Naive thymus-derived CD4-positive, alpha-beta T cell (primary cell): ENCODE measurements around the gene SLC35F2. TPM values are rescaled to one million over a fixed set of nuclear protein-coding genes. Genes with fewer than 3 reads are reported as not detected.
A peak's percentile ranks its signal among the peaks of the same experiment; 100 is the strongest.
"Not testable (repeated sequence)": the region's sequence is repeated elsewhere in the genome, so short reads cannot be mapped to it uniquely, and the experiment has no call there.

Source experiments
- ATAC-seq: fragments of 150-1000 bp; cut with Tn5 transposase; 2 replicates; pipeline ENCODE4 v1.10.0; 2021; ENCODE audit warnings: mild to moderate bottlenecking, moderate library complexity
- CTCF ChIA-PET: fragments of 350-600 bp; sonication (Branson Sonifier 250); formaldehyde crosslinking; loops from one replicate; lab custom pipeline; 2021; ENCODE audit warnings: antibody characterized with exemption; lab: Charles Lee
- POLR2A ChIA-PET: fragments of 350-600 bp; sonication (Branson Sonifier 250); formaldehyde crosslinking; loops from one replicate; lab custom pipeline; 2021; ENCODE audit warnings: antibody characterized with exemption, inconsistent platforms; lab: Charles Lee
- DNase-seq, 9 donors: peaks; one replicate each; pipeline versions ENCODE4 v3.0.0 to v3.0.0-alpha.2; 2020 to 2022; ENCODE audit warnings: mixed read lengths in 1 of 9
- H3K27ac ChIP-seq: one replicate; pipeline ENCODE4 v1.7.0; 2013; ENCODE audit warnings: mild to moderate bottlenecking, low read depth, low read length, moderate library complexity
- H3K27me3 ChIP-seq, 2 donors: one replicate each; pipeline ENCODE4 v1.7.0; 2013; ENCODE audit warnings: low read length in 2 of 2, mild to moderate bottlenecking in 2 of 2, moderate library complexity in 2 of 2; ENCODE audit not compliant: control insufficient read depth in 2 of 2, insufficient read depth in 2 of 2
- H3K36me3 ChIP-seq, 3 experiments: 1 replicate in 2 of 3; 2 replicates in 1 of 3; pipeline ENCODE4 v1.7.0; 2013; ENCODE audit warnings: low read length in 3 of 3, mild to moderate bottlenecking in 3 of 3, moderate library complexity in 1 of 3; ENCODE audit not compliant: insufficient read depth in 3 of 3, control insufficient read depth in 2 of 3
- H3K4me1 ChIP-seq, 2 donors: one replicate each; pipeline ENCODE4 v1.7.0; 2013; ENCODE audit warnings: low read length in 2 of 2, mild to moderate bottlenecking in 2 of 2, moderate library complexity in 1 of 2; ENCODE audit not compliant: control insufficient read depth in 2 of 2, insufficient read depth in 2 of 2
- H3K4me3 ChIP-seq: 2 replicates; pipeline ENCODE4 v1.7.0; 2013; ENCODE audit warnings: mild to moderate bottlenecking, low read length
- H3K9me3 ChIP-seq, 3 experiments: 1 replicate in 2 of 3; 2 replicates in 1 of 3; pipeline ENCODE4 v1.7.0; 2013; ENCODE audit warnings: low read length in 3 of 3; ENCODE audit not compliant: control insufficient read depth in 2 of 3
- H3K27ac Mint-ChIP-seq, 9 donors: one replicate each; pipeline ENCODE4 v1.8.0; 2020 to 2022; ENCODE audit warnings: mixed read lengths in 9 of 9, mild to moderate bottlenecking in 8 of 9, moderate library complexity in 5 of 9, inconsistent platforms in 2 of 9
- H3K27me3 Mint-ChIP-seq, 5 donors: one replicate each; pipeline ENCODE4 v1.8.0; 2021 to 2022; ENCODE audit warnings: mixed read lengths in 5 of 5, mild to moderate bottlenecking in 1 of 5
- H3K36me3 Mint-ChIP-seq, 5 donors: one replicate each; pipeline ENCODE4 v1.8.0; 2020 to 2022; ENCODE audit warnings: mixed read lengths in 5 of 5, mild to moderate bottlenecking in 3 of 5, inconsistent platforms in 1 of 5
- H3K4me1 Mint-ChIP-seq, 7 donors: one replicate each; pipeline ENCODE4 v1.8.0; 2020 to 2022; ENCODE audit warnings: mixed read lengths in 7 of 7, mild to moderate bottlenecking in 3 of 7, inconsistent platforms in 1 of 7
- H3K4me3 Mint-ChIP-seq, 10 donors: one replicate each; pipeline ENCODE4 v1.8.0; 2020 to 2022; ENCODE audit warnings: mild to moderate bottlenecking in 10 of 10, mixed read lengths in 10 of 10, moderate library complexity in 6 of 10, inconsistent platforms in 2 of 10
- H3K9me3 Mint-ChIP-seq, 11 donors: one replicate each; pipeline ENCODE4 v1.8.0; 2020 to 2022; ENCODE audit warnings: mixed read lengths in 11 of 11, mild to moderate bottlenecking in 4 of 11, inconsistent platforms in 1 of 11, moderate library complexity in 1 of 11
- intact Hi-C, 2 donors: fragments of 100-400 bp; cut with micrococcal nuclease; formaldehyde crosslinking; loops; one replicate each; pipeline ENCODE4 v1.15.1; 2023
- polyA plus RNA-seq, 2 donors: library from polyadenylated mRNA; unstranded; fragments of 300-500 nt; fragmentation: Illumina TruSeq; gene quantifications; one replicate each; pipeline ENCODE4 v1.2.3, GENCODE V29; 2021
- total RNA-seq, 6 experiments: library from RNA in 5 of 6; stranded (reverse) in 5 of 6; gene quantifications; 1 replicate in 5 of 6; 2 replicates in 1 of 6; pipeline ENCODE4 v1.2.3 and lab custom pipeline; 2021 to 2026

SLC35F2 gene
- total and polyA plus RNA-seq, 7 experiments from 2014 or later: 3.7 to 8.9 (median 4.2) TPM

DNA sequence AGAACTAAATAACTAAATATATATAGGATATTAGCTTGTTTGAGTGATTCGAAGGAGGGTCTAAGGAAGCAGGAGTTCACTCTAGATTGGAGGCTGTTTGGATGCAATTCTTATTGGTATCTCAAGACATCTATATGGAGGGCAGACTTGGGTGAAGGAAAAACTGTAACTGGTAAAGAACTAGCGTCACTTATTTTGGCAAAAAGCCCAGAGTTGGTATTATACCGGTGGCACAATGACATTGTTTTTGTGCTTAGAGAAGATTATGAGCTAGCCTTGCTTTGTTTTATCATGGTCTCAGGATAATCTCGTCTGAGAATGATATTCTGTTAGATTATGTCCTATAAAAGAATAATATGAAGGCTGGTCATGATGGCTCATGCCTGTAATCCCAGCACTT is 6.0 kb upstream of the SLC35F2 start:
- Mint-ChIP-seq H3K27ac (no peak overlapping the region), H3K27me3 (peaks cover 0 to 25% (median 4%) of the 10 kb centered on the region in 5 donors), H3K36me3 (no peaks in the 10 kb centered on the region), H3K9me3 (no peaks in the 10 kb centered on the region), H3K4me3 (no peak overlapping the region), H3K4me1 (peaks cover 3 to 4% (median 3%) of the 10 kb centered on the region in 7 donors)
- Histone ChIP-seq H3K9me3 (no peaks in the 10 kb centered on the region), H3K27ac (no peak overlapping the region), H3K4me1 (no peaks in the 10 kb centered on the region), H3K4me3 (no peak overlapping the region), H3K27me3 (no peaks in the 10 kb centered on the region), H3K36me3 (no peaks in the 10 kb centered on the region)
- ChIA-PET CTCF (no interaction called here), POLR2A (no interaction called here)
- intact Hi-C loops: loop anchor here in 1 of 2 donors (5.0 kb wide), 1 partner anchor 63 kb away; the partner anchor contains the start of gene RAB39A
- ATAC-seq (no peak), DNase-seq (no peak)

DNA sequence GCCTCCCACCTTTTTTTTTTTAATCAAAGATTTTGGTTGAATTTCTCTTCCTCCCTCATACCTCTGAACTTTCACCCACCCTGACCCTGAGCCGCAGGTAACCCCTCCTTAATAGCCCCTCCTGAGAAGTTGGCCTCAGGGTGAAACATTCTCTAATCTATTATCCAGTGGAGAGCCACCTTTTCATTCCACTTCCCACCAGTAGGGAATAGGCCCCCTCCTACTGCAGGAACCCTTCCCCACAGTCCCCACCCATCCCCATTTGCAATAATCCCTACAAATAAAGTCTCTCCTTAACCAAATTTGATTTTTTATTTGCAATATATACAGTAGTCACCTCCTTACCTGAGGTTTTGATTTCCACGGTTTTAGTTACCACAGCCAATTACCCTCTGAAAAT is 2.1 kb upstream of the SLC35F2 start:
- no peaks in the 10 kb centered on the region for H3K27me3 ChIP-seq
- H3K4me1 ChIP-seq: no peaks in the 10 kb centered on the region
- peaks cover 0 to 3% (median 0%) of the 10 kb centered on the region in 3 experiments for H3K36me3 ChIP-seq
- ATAC-seq (no peak), DNase-seq (no peak)
- intact Hi-C loops: loop anchor here in 1 of 2 donors (5.0 kb wide), 1 partner anchor 67 kb away; the partner anchor contains the start of gene RAB39A
- H3K4me3 ChIP-seq: no peak overlapping the region
- Mint-ChIP-seq H3K27me3 (peaks cover 0 to 25% (median 4%) of the 10 kb centered on the region in 5 donors), H3K27ac (no peak overlapping the region), H3K4me1 (peaks cover 5 to 31% (median 26%) of the 10 kb centered on the region in 7 donors), H3K36me3 (no peaks in the 10 kb centered on the region), H3K9me3 (no peaks in the 10 kb centered on the region), H3K4me3 (peak overlapping the region in 7 of 10 donors; percentile 20 to 96 (median 43))
- H3K9me3 ChIP-seq: no peaks in the 10 kb centered on the region
- ChIA-PET POLR2A (no interaction called here), CTCF (no interaction called here)
- no peak overlapping the region for H3K27ac ChIP-seq

DNA sequence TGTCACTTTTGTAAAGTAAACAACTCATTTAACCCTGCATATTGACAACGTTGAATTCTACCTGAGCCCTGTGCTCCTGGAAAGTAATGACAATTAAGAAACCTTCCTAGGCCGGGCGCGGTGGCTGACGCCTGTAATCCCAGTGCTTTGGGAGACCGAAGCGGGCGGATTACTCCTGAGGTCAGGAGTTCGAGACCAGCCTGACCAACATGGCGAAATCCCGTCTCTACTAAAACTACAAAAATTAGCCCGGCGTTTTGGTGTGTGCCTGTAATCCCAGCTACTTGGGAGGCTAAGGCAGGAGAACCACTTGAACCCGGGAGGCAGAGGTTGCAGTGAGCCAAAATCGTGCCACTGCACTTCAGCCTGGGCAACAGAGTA is 1.6 kb upstream of the SLC35F2 start:
- Mint-ChIP-seq H3K27me3 (peaks cover 0 to 25% (median 4%) of the 10 kb centered on the region in 5 donors), H3K27ac (peak overlapping the region in 1 of 9 donors; percentile 14), H3K4me1 (peaks cover 5 to 31% (median 26%) of the 10 kb centered on the region in 7 donors), H3K4me3 (peak overlapping the region in 8 of 10 donors; percentile 25 to 98 (median 94))
- H3K36me3 Mint-ChIP-seq, H3K27me3 ChIP-seq, DNase-seq, H3K9me3 Mint-ChIP-seq, H3K4me1 ChIP-seq, POLR2A ChIA-PET, H3K36me3 ChIP-seq, ATAC-seq, H3K27ac ChIP-seq, CTCF ChIA-PET, H3K9me3 ChIP-seq: not testable (repeated sequence)
- intact Hi-C loops: loop anchor here in 1 of 2 donors (5.0 kb wide), 1 partner anchor 67 kb away; the partner anchor contains the start of gene RAB39A
- peak overlapping the region; percentile 88 for H3K4me3 ChIP-seq

GRCh38 chr11:107859459-107860239 is 1.1 kb upstream of the SLC35F2 start:
- ATAC-seq: no peak
- POLR2A ChIA-PET: no interaction called here
- no peaks in the 10 kb centered on the region for H3K27me3 ChIP-seq
- peak overlapping the region in 8 of 9 donors; percentile 21 to 88 (median 68) for H3K27ac Mint-ChIP-seq
- peaks cover 5 to 33% (median 26%) of the 10 kb centered on the region in 7 donors for H3K4me1 Mint-ChIP-seq
- H3K4me1 ChIP-seq: no peaks in the 10 kb centered on the region
- peaks cover 0 to 22% (median 4%) of the 10 kb centered on the region in 5 donors for H3K27me3 Mint-ChIP-seq
- peak overlapping the region; percentile 88 for H3K4me3 ChIP-seq
- H3K27ac ChIP-seq: no peak overlapping the region
- CTCF ChIA-PET: interaction anchor here (0.6 kb wide), 1 partner anchor 883 kb away, joined by 3 read pairs; no protein-coding TSS in a partner anchor
- H3K36me3 Mint-ChIP-seq: no peaks in the 10 kb centered on the region
- peak in 2 of 9 donors; percentile 9 to 35 for DNase-seq
- intact Hi-C loops: loop anchor here (1.0 to 10.0 kb wide), 8 partner anchors 19 to 805 kb away; partner anchors contain the start of genes ALKBH8 (in 2 of the 2), ATM (in 1 of the 2), CWF19L2 (in 1 of the 2) and DDX10 (in 1 of the 2)
- no peaks in the 10 kb centered on the region for H3K9me3 ChIP-seq
- no peaks in the 10 kb centered on the region for H3K9me3 Mint-ChIP-seq
- H3K4me3 Mint-ChIP-seq: peak overlapping the region; percentile 89 to 98 (median 95)
- peaks cover 0 to 3% (median 0%) of the 10 kb centered on the region in 3 experiments for H3K36me3 ChIP-seq

DNA sequence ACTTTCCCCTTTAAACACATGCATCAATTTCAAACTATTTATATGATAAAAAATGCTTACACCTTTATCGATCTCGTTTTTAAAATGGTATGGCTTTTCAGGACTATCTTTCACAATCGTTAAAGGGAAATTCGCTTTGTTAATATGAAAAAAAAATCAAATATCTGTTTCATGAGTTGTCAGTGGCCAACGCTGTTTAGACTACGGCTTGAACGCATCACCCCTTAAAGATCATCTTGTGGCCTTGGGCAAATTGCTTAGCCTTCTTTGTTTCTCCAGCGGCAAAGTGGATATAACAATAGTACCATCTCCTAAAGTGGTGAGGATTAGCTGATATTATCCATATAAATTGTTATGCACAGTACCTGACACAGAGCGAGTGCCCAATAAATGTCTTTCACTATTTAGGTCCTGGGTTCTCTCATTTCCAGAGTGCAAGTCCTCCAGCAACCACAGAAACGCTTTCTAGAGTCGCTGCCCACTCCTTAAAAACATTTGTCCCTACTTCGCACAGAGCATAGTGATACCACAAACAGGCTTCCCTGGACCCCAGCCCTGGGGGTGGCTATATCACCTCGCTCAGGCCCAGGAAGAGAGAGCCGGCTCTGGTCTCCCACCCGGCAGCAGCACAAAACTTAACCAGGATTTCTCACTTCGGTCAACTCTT is 904 bp downstream of the SLC35F2 start:
- H3K4me1 ChIP-seq: no peaks in the 10 kb centered on the region
- peaks cover 5 to 33% (median 26%) of the 10 kb centered on the region in 7 donors for H3K4me1 Mint-ChIP-seq
- peaks cover 0 to 3% (median 0%) of the 10 kb centered on the region in 3 experiments for H3K36me3 ChIP-seq
- POLR2A ChIA-PET: interaction anchor here (0.8 kb wide), 1 partner anchor 17 kb away, joined by 3 read pairs; no protein-coding TSS in a partner anchor
- peak overlapping the region; percentile 88 for H3K4me3 ChIP-seq
- H3K27ac ChIP-seq: peak overlapping the region; percentile 65
- intact Hi-C loops: loop anchor here (1.0 to 10.0 kb wide), 11 partner anchors 17 to 807 kb away; partner anchors contain the start of genes ALKBH8 (in 2 of the 2), ATM (in 1 of the 2), C11orf65 (in 1 of the 2) and CUL5 (in 1 of the 2)
- DNase-seq (peak in 1 of 9 donors; percentile 7), ATAC-seq (no peak)
- peak overlapping the region in 6 of 9 donors; percentile 57 to 88 (median 78) for H3K27ac Mint-ChIP-seq
- no peaks in the 10 kb centered on the region for H3K27me3 ChIP-seq
- H3K4me3 Mint-ChIP-seq: peak overlapping the region; percentile 89 to 98 (median 95)
- no peaks in the 10 kb centered on the region for H3K36me3 Mint-ChIP-seq
- H3K9me3 ChIP-seq: no peaks in the 10 kb centered on the region
- CTCF ChIA-PET: no interaction called here
- no peaks in the 10 kb centered on the region for H3K9me3 Mint-ChIP-seq
- H3K27me3 Mint-ChIP-seq: peaks cover 0 to 17% (median 4%) of the 10 kb centered on the region in 5 donors

GRCh38 chr11:107856981-107857517 is 1.5 kb downstream of the SLC35F2 start:
- Histone ChIP-seq H3K9me3 (no peaks in the 10 kb centered on the region), H3K27ac (no peak overlapping the region), H3K36me3 (peaks cover 0 to 3% (median 0%) of the 10 kb centered on the region in 3 experiments), H3K4me1 (no peaks in the 10 kb centered on the region), H3K4me3 (no peak overlapping the region), H3K27me3 (no peaks in the 10 kb centered on the region)
- H3K36me3 Mint-ChIP-seq: no peaks in the 10 kb centered on the region
- intact Hi-C loops: loop anchor here (5.0 to 10.0 kb wide), 4 partner anchors 290 to 808 kb away; partner anchors contain the start of genes ALKBH8 (in 2 of the 2), ATM (in 1 of the 2), CWF19L2 (in 1 of the 2) and DDX10 (in 1 of the 2)
- H3K27me3 Mint-ChIP-seq: peaks cover 0 to 13% (median 4%) of the 10 kb centered on the region in 5 donors
- H3K4me3 Mint-ChIP-seq: peak overlapping the region in 6 of 10 donors; percentile 21 to 96 (median 61)
- H3K4me1 Mint-ChIP-seq: peaks cover 5 to 33% (median 26%) of the 10 kb centered on the region in 7 donors
- ATAC-seq: no peak
- no peaks in the 10 kb centered on the region for H3K9me3 Mint-ChIP-seq
- POLR2A ChIA-PET: interaction anchor here (0.8 kb wide), 1 partner anchor 17 kb away, joined by 3 read pairs; no protein-coding TSS in a partner anchor
- CTCF ChIA-PET: no interaction called here
- no peak for DNase-seq
- H3K27ac Mint-ChIP-seq: no peak overlapping the region
